H1 (cell line): Measurements from ENCODE around the gene TBL1Y. TPM values are rescaled to one million over a fixed set of nuclear protein-coding genes. Genes with fewer than 3 reads are reported as not detected.

ENCODE experiments used
- BCL11A ChIP-seq, 2 experiments: IDR thresholded peaks; one replicate each; pipeline ENCODE4 v1.6.1; 2011; ENCODE audit warnings: low read depth in 2 of 2, low read length in 2 of 2, mild to moderate bottlenecking in 2 of 2
- EP300 ChIP-seq, 2 experiments: IDR thresholded peaks; 1 replicate in 1 of 2; 2 replicates in 1 of 2; pipeline ENCODE4 v1.6.1; 2011 to 2012; ENCODE audit warnings: low read depth in 2 of 2, low read length in 2 of 2, mild to moderate bottlenecking in 2 of 2, borderline replicate concordance in 1 of 2, inconsistent platforms in 1 of 2, moderate library complexity in 1 of 2
- POU5F1 ChIP-seq: IDR thresholded peaks from 2 replicates; pipeline ENCODE4 v1.6.1; 2011; ENCODE audit warnings: low read depth, mild to moderate bottlenecking, low read length, moderate library complexity
- RAD21 ChIP-seq, 2 experiments: IDR thresholded peaks in 1 of 2; conservative IDR thresholded peaks in 1 of 2; 2 replicates each; pipeline ENCODE4 v1.6.1; 2011; ENCODE audit warnings: low read depth in 2 of 2, low read length in 2 of 2, improper control_type of control experiment in 1 of 2, inconsistent platforms in 1 of 2, mild to moderate bottlenecking in 1 of 2, moderate library complexity in 1 of 2
- SP1 ChIP-seq: IDR thresholded peaks from 2 replicates; pipeline ENCODE4 v1.6.1; 2011; ENCODE audit warnings: low read depth, low read length
- polyA plus RNA-seq, 7 experiments: library from polyadenylated mRNA; depleted of rRNA in 3 of 7; stranded (reverse) in 5 of 7; unstranded in 2 of 7; fragments of >200 nt in 5 of 7; fragments of 200-250 nt in 2 of 7; gene quantifications; 1 replicate in 5 of 7; 2 replicates in 1 of 7; 4 replicates in 1 of 7; pipeline versions ENCODE4 v1.2.1 to v1.2.3, GENCODE V29; 2011 to 2013; ENCODE audit warnings: missing spikeins in 2 of 7, mixed read lengths in 2 of 7
- total RNA-seq: library from RNA; stranded (reverse); fragmentation: NEBNext Ultra II Directional; extraction: Animal tissue kit (Norgen Biotek cat#: 25700); gene quantifications from 2 replicates; pipeline ENCODE4 v1.2.1, GENCODE V29; 2021
- TF ChIP-seq, protein P1 (sequence below): IDR thresholded peaks from 2 replicates; pipeline ENCODE4 v1.6.1; 2012; ENCODE audit warnings: inconsistent platforms

TBL1Y gene
- total and polyA plus RNA-seq, 2 of the 8 experiments (the other 6 are each of a cell fraction or from before 2014, with no cell fraction given): 2.5 to 4.2 TPM

DNA sequence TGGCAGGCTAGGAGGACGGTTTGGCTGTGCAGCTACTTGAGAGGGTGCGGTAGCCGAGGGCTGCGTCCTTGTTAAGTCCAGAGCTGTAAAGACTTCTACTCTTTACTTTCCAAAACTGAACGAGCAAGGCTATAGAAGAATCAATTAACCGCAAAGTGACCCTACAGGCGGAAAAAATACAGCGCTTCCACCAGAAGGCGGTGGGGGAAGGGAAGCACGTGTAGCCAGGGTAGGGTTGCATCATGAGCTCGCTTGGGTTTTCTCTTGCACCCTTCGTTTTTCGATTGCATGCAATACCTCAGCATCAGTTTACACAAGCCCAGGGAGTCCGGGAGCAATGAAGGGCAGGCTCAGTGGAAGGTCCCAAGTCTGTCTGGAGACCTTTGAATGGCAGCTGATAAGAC is 1.4 kb upstream of the TBL1Y start (continued):
- TF ChIP-seq SP1 (peak; percentile 75), BCL11A (IDR thresholded peaks at IDR 0.05; ENCODE audit: low read depth in 2 of 2, low read length in 2 of 2) (no peak), RAD21 (IDR thresholded peaks at IDR 0.05 in 1 of 2, conservative IDR thresholded peaks at IDR 0.05 in 1 of 2; ENCODE audit: low read depth in 2 of 2, low read length in 2 of 2) (peak in 1 of 2 experiments; percentile 12; a peak in 1 of 4 replicates), POU5F1 (no peak), EP300 (IDR thresholded peaks at IDR 0.05; ENCODE audit: borderline replicate concordance in 1 of 2, low read depth in 2 of 2, low read length in 2 of 2) (0 out of 3 replicates have a peak, but pooled peaks of 1 of the 2 experiments have one; percentile 33)
- TF ChIP-seq, protein P1, sequence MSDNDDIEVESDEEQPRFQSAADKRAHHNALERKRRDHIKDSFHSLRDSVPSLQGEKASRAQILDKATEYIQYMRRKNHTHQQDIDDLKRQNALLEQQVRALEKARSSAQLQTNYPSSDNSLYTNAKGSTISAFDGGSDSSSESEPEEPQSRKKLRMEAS: peak; percentile 99
